ENCODE results near the gene GNG14. TPM values are rescaled to one million over a fixed set of nuclear protein-coding genes. Genes with fewer than 3 reads are reported as not detected.

The GNG14 gene
- total and polyA plus RNA-seq, 2 of the 13 experiments (the other 11 are each of a cell fraction or from before 2014, with no cell fraction given), result not detected

- WGBS (ENCODE audit: low lambda C conversion rate), result 69% methylated on average over 6 of the region's 8 CpGs
- no TSS peak for BruUV-seq (replicated peaks)
- ATAC-seq (no peak), DNase-seq (ENCODE audit: low spot score) (no peak), FAIRE-seq (no peak)
- ChIA-PET POLR2A (interaction anchor here (1.6 to 1.9 kb wide), 6 partner anchors 10 to 172 kb away, joined by 3 to 16 read pairs (median 4); partner anchors contain the start of genes DHPS, GET3, ZNF490 and ZNF791), CTCF (ENCODE audit: low intra/inter-chr PET ratio, low total read pairs) (no interaction called here)
- Histone ChIP-seq H3K9me3 (ENCODE audit: low read length) (no peaks in the 10 kb centered on the region), H3K4me1 (ENCODE audit: insufficient read depth, low read length) (peaks cover 43% of the 10 kb centered on the region), H3K9ac (ENCODE audit: insufficient read depth, low read depth, low read length) (peak overlapping the region; percentile 93), H3K79me2 (ENCODE audit: insufficient read depth, low read length) (peaks cover 34% of the 10 kb centered on the region), H2AFZ (ENCODE audit: low read length) (no peak overlapping the region), H3K4me2 (ENCODE audit: low read depth, low read length) (peak overlapping the region; percentile 97), H4K20me1 (ENCODE audit: insufficient read depth, low read length) (no peaks in the 10 kb centered on the region), H3K4me3 (replicated peaks in 1 of 3; ENCODE audit: insufficient read depth in 1 of 3, low read depth in 2 of 3, low read length in 3 of 3) (peak overlapping the region; percentile 77 to 96 (median 96)), H3K27ac (ENCODE audit: extremely low read length, insufficient read depth, low read length) (peak overlapping the region; percentile 88), H3K36me3 (replicated peaks in 1 of 2; ENCODE audit: control insufficient read depth in 1 of 2, insufficient read depth in 2 of 2, low read length in 2 of 2) (peaks cover 4 to 8% of the 10 kb centered on the region in 2 experiments; a peak in 3 of 5 replicates), H3K27me3 (ENCODE audit: control insufficient read depth in 1 of 2, insufficient read depth in 2 of 2, low read length in 2 of 2) (no peaks in the 10 kb centered on the region; a peak in 1 of 5 replicates)
- intact Hi-C loops (cut with micrococcal nuclease; ENCODE audit: unreplicated experiment) (no loop called here), in situ Hi-C loops (cut with HindIII; ENCODE audit: extremely low pct_ligation_motif_present, low pct_unique_long_range_greater_than_20kb) (no loop called here)
- TF ChIP-seq AHR (CRISPR knock-in tag; IDR thresholded peaks at IDR 0.05) (no peak), ATF1 (CRISPR knock-in tag; IDR thresholded peaks at IDR 0.05) (no peak), ZNF235 (CRISPR knock-in tag; IDR thresholded peaks at IDR 0.05; ENCODE audit: borderline replicate concordance) (no peak), TARDBP (CRISPR knock-in tag; IDR thresholded peaks at IDR 0.05) (no peak), TFDP1 (CRISPR knock-in tag; IDR thresholded peaks at IDR 0.05; ENCODE audit: borderline replicate concordance) (no peak), ZIK1 (CRISPR knock-in tag; IDR thresholded peaks at IDR 0.05; ENCODE audit: borderline replicate concordance, low read depth) (no peak), HMGA1 (CRISPR knock-in tag; conservative IDR thresholded peaks at IDR 0.05) (no peak), ZNF343 (CRISPR knock-in tag; IDR thresholded peaks at IDR 0.05) (no peak), ZNF576 (CRISPR knock-in tag; IDR thresholded peaks at IDR 0.05) (no peak)
- TF ChIP-seq, protein P1, sequence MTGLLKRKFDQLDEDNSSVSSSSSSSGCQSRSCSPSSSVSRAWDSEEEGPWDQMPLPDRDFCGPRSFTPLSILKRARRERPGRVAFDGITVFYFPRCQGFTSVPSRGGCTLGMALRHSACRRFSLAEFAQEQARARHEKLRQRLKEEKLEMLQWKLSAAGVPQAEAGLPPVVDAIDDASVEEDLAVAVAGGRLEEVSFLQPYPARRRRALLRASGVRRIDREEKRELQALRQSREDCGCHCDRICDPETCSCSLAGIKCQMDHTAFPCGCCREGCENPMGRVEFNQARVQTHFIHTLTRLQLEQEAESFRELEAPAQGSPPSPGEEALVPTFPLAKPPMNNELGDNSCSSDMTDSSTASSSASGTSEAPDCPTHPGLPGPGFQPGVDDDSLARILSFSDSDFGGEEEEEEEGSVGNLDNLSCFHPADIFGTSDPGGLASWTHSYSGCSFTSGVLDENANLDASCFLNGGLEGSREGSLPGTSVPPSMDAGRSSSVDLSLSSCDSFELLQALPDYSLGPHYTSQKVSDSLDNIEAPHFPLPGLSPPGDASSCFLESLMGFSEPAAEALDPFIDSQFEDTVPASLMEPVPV (CRISPR knock-in tag; IDR thresholded peaks at IDR 0.05), result no peak
Observed at GRCh38 chr19:12668346-12668745, 19.5 kb upstream of the GNG14 start.
